ENCODE results near the gene PSMB1. TPM values are rescaled to one million over a fixed set of nuclear protein-coding genes. Genes with fewer than 3 reads are reported as not detected.

PSMB1 gene
- 249 and 345 TPM in 2 replicates for total RNA-seq

GRCh38 chr6:170552765-170553533 lies at the start of gene PSMB1:
Gene PSMB1 (minus strand): TSS chr6:170553307. CDS start chr6:170553242, 65 bp downstream.

GRCh38 chr6:170584181-170584953 lies 31.3 kb upstream of the PSMB1 start, which contains the start of gene PDCD2:
Gene PDCD2 (minus strand): TSS chr6:170584637. CDS start chr6:170584581, 56 bp downstream.

GRCh38 chr6:170554013-170554795 lies 1.1 kb upstream of the PSMB1 start, which contains the start of gene TBP:
Gene TBP (plus strand): TSS chr6:170554369. CDS start chr6:170557030, 2,661 bp downstream.

Other genes with a start within 250 kb of the PSMB1 start
- gene FAM120B, start 246.5 kb downstream of the PSMB1 start, total RNA-seq: 10.6 and 13.2 TPM in 2 replicates
- 6.9 and 8.6 TPM in 2 replicates for gene TBP, start 1.1 kb upstream of the PSMB1 start, total RNA-seq
- gene PDCD2, start 31.3 kb upstream of the PSMB1 start, total RNA-seq: 41.9 and 65.0 TPM in 2 replicates

Measured in dermis lymphatic vessel endothelial cell (primary cell).